Bronchus fibroblast of lung (primary cell): ENCODE measurements around the gene MS4A4A. TPM values are rescaled to one million over a fixed set of nuclear protein-coding genes. Genes with fewer than 3 reads are reported as not detected.

Source experiments
- total RNA-seq: library from RNA; depleted of rRNA; stranded (reverse); fragments of >200 nt; gene quantifications from 2 replicates; pipeline ENCODE4 v1.2.3, GENCODE V29; 2015

Gene MS4A4A
- total RNA-seq = not detected in 2 replicates

DNA sequence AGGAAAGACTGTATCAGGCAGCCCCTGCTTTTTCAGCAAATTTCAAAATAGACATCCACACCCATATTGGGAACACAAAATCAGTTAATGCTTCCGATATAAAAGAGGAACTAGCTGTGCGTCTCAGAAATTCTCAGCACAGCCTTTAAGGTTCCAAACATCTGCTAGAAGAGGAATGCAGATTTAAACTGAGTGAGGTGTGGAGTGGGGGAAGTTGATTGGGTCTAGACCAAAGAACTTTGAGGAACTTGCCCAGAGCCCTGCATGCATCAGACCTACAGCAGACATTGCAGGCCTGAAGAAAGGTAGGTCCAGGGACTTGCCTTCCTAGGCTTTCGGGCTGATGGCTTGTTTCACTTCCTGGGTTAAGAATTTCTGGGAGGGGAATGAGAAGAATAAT, at the start of gene MS4A4A:
TSS of gene MS4A4A (plus strand) at position 255 of the 400 bp plus-strand sequence. CDS start at position 265, 10 bp downstream.

GRCh38 chr11:60242740-60243239, 37.7 kb upstream of the MS4A4A start, which contains the start of gene MS4A4E:
Gene MS4A4E, minus strand, starts transcription at chr11:60243137. Its CDS starts 13,082 bp downstream, at chr11:60230055.

DNA sequence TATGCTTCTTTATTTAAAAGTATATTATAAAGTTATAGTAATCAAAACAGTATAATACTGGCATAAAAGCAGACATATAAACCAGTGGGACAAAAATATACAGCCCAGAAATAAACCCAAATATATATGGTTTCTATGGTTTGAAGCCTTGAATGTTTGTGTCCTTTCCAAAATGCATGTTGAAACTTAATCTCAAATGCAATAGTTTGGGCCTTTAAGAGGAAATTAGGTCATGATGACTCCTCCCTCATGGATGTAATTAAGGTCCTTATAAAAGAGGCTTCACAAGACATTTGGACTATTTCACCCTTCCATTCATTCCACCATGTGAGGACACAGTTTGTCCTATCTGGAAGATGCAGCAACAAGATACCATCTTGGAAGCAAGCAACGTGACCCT, 46.5 kb downstream of the MS4A4A start, which contains the start of gene MS4A6E:
TSS of gene MS4A6E (plus strand) at position 301 of the 400 bp plus-strand sequence. CDS start 7,641 bp downstream, outside the sequence.

Other genes starting within 250 kb of the MS4A4A start
- gene OOSP2, start 240.3 kb upstream of the MS4A4A start, total RNA-seq = not detected in 2 replicates
- gene MS4A3, start 224.0 kb upstream of the MS4A4A start, total RNA-seq = not detected in 2 replicates
- gene MS4A2, start 192.0 kb upstream of the MS4A4A start, total RNA-seq = not detected in 2 replicates
- gene MS4A6A, start 97.6 kb upstream of the MS4A4A start, total RNA-seq = not detected in 2 replicates
- gene MS4A4E, start 37.5 kb upstream of the MS4A4A start, total RNA-seq = not detected in 2 replicates
- gene MS4A6E, start 46.6 kb downstream of the MS4A4A start, total RNA-seq = not detected in 2 replicates
- not detected in 2 replicates for gene MS4A7, start 97.9 kb downstream of the MS4A4A start, total RNA-seq
- not detected in 2 replicates for gene MS4A14, start 115.8 kb downstream of the MS4A4A start, total RNA-seq
- not detected in 2 replicates for gene MS4A5, start 148.9 kb downstream of the MS4A4A start, total RNA-seq
- gene MS4A1, start 175.2 kb downstream of the MS4A4A start, total RNA-seq = not detected in 2 replicates
- not detected in 2 replicates for gene MS4A12, start 212.1 kb downstream of the MS4A4A start, total RNA-seq
- gene MS4A13, start 234.7 kb downstream of the MS4A4A start, total RNA-seq = not detected in 2 replicates